HEK293 (cell line): ENCODE data around the gene ARHGAP45.
A peak's percentile ranks its signal among the peaks of the same experiment; 100 is the strongest.

Source experiments
- CTCF ChIA-PET: fragments of 350-600 bp; formaldehyde crosslinking; extraction: SDS; loops from one replicate; lab custom pipeline; 2021; ENCODE audit warnings: antibody characterized with exemption; lab: Yijun Ruan, JAX
- POLR2A ChIA-PET: fragments of 300-600 bp; formaldehyde crosslinking; extraction: SDS; loops from one replicate; lab custom pipeline; 2020; ENCODE audit warnings: antibody characterized with exemption, inconsistent platforms; lab: Yijun Ruan, JAX
- H3K27ac ChIP-seq: fragments of 200-500 bp; sonication (Bioruptor generic); 2 replicates; pipeline ENCODE4 v1.5.1; 2014; ENCODE audit warnings: low read depth, low read length, control low read depth, inconsistent platforms; ENCODE audit errors: extremely low read depth
- H3K36me3 ChIP-seq, 2 experiments: fragments of 200-500 bp in 1 of 2; sonication (Bioruptor generic) in 1 of 2; 1 replicate in 1 of 2; 2 replicates in 1 of 2; pipeline ENCODE4 v1.5.1; 2014 to 2017; ENCODE audit warnings: inconsistent platforms in 2 of 2, low read length in 2 of 2; ENCODE audit not compliant: control insufficient read depth in 2 of 2, insufficient read depth in 1 of 2
- H3K4me1 ChIP-seq: fragments of 200-500 bp; sonication (Bioruptor generic); 2 replicates; pipeline ENCODE4 v1.5.1; 2014; ENCODE audit warnings: mild to moderate bottlenecking, low read length, inconsistent platforms; ENCODE audit not compliant: control insufficient read depth, insufficient read depth
- H3K4me3 ChIP-seq: 2 replicates; pipeline ENCODE4 v1.5.1; 2011; ENCODE audit warnings: low read depth, mild to moderate bottlenecking, control low read depth, low read length, moderate library complexity
- H3K9me3 ChIP-seq: fragments of 200-500 bp; sonication (Bioruptor generic); 2 replicates; pipeline ENCODE4 v1.5.1; 2014; ENCODE audit warnings: low read depth, low read length, inconsistent platforms; ENCODE audit not compliant: control insufficient read depth, insufficient read depth
- GLI2 ChIP-seq: fragments of 450-650 bp; formaldehyde crosslinking; IDR thresholded peaks from 2 replicates; pipeline ENCODE4; 2017; ENCODE audit warnings: missing biosample characterization, missing genetic modification characterization, low read depth, borderline replicate concordance
- GLIS1 ChIP-seq: fragments of 450-650 bp; formaldehyde crosslinking; IDR thresholded peaks from 2 replicates; pipeline ENCODE4 v1.5.1; 2016; ENCODE audit warnings: missing biosample characterization, missing genetic modification characterization
- KLF9 ChIP-seq: fragments of 450-650 bp; formaldehyde crosslinking; IDR thresholded peaks from 2 replicates; pipeline ENCODE4 v1.5.1; 2016; ENCODE audit warnings: missing biosample characterization, missing genetic modification characterization, low read depth
- SCRT1 ChIP-seq: fragments of 450-650 bp; formaldehyde crosslinking; IDR thresholded peaks from 2 replicates; pipeline ENCODE4 v1.5.1; 2016; ENCODE audit warnings: missing biosample characterization, missing genetic modification characterization, borderline replicate concordance
- SCRT2 ChIP-seq: fragments of 450-650 bp; formaldehyde crosslinking; IDR thresholded peaks from 2 replicates; pipeline ENCODE4 v1.5.1; 2016; ENCODE audit warnings: missing biosample characterization, missing genetic modification characterization
- SETDB1 ChIP-seq: IDR thresholded peaks from one replicate; pipeline ENCODE4 v1.6.1; 2017; ENCODE audit warnings: mild to moderate bottlenecking, low read length, moderate library complexity, mixed read lengths; ENCODE audit not compliant: insufficient read length
- TRIM28 ChIP-seq: IDR thresholded peaks from 2 replicates; pipeline ENCODE4 v1.6.1; 2011; ENCODE audit warnings: low read length, control low read depth, borderline replicate concordance
- ZBTB17 ChIP-seq: fragments of 450-650 bp; formaldehyde crosslinking; IDR thresholded peaks from 2 replicates; pipeline ENCODE4 v1.5.1; 2016; ENCODE audit warnings: missing biosample characterization, missing genetic modification characterization
- ZEB2 ChIP-seq: fragments of 450-650 bp; formaldehyde crosslinking; IDR thresholded peaks from 2 replicates; pipeline ENCODE4 v1.5.1; 2016; ENCODE audit warnings: missing biosample characterization, missing genetic modification characterization
- ZFP37 ChIP-seq: fragments of 450-650 bp; formaldehyde crosslinking; IDR thresholded peaks from 2 replicates; pipeline ENCODE4 v1.5.1; 2016; ENCODE audit warnings: missing biosample characterization, missing genetic modification characterization
- ZIC2 ChIP-seq: fragments of 450-650 bp; formaldehyde crosslinking; IDR thresholded peaks from 2 replicates; pipeline ENCODE4 v1.5.1; 2016; ENCODE audit warnings: missing biosample characterization, missing genetic modification characterization
- ZNF223 ChIP-seq: fragments of 450-650 bp; formaldehyde crosslinking; IDR thresholded peaks from 2 replicates; pipeline ENCODE4 v1.5.1; 2016; ENCODE audit warnings: missing biosample characterization, missing genetic modification characterization
- ZNF274 ChIP-seq, 2 experiments: fragments of 200-500 bp in 1 of 2; fragments of 450-650 bp in 1 of 2; sonication (Bioruptor generic) in 1 of 2; formaldehyde crosslinking in 1 of 2; IDR thresholded peaks; 2 replicates each; pipeline versions ENCODE4 v1.5.1 to v1.6.1; 2014 to 2016; ENCODE audit warnings: borderline replicate concordance in 1 of 2, inconsistent platforms in 1 of 2, low read length in 1 of 2, missing biosample characterization in 1 of 2, missing genetic modification characterization in 1 of 2
- ZNF366 ChIP-seq: fragments of 450-650 bp; formaldehyde crosslinking; conservative IDR thresholded peaks from 2 replicates; pipeline ENCODE4 v1.5.1; 2016; ENCODE audit warnings: missing biosample characterization, missing genetic modification characterization
- ZNF391 ChIP-seq: fragments of 450-650 bp; formaldehyde crosslinking; IDR thresholded peaks from 2 replicates; pipeline ENCODE4 v1.5.1; 2016; ENCODE audit warnings: low read depth, missing biosample characterization, missing genetic modification characterization, borderline replicate concordance
- ZNF600 ChIP-seq: fragments of 450-650 bp; formaldehyde crosslinking; IDR thresholded peaks from 2 replicates; pipeline ENCODE4 v1.5.1; 2016; ENCODE audit warnings: missing biosample characterization, missing genetic modification characterization
- TF ChIP-seq, protein P1 (sequence below): fragments of 450-650 bp; IDR thresholded peaks from 2 replicates; pipeline ENCODE4 v1.5.1; 2018; ENCODE audit warnings: missing biosample characterization, missing genetic modification characterization
- TF ChIP-seq, protein P2 (sequence below): fragments of 450-650 bp; formaldehyde crosslinking; IDR thresholded peaks from 2 replicates; pipeline ENCODE4 v1.5.1; 2017; ENCODE audit warnings: missing biosample characterization, missing genetic modification characterization
- TF ChIP-seq, protein P3 (sequence below): fragments of 450-650 bp; formaldehyde crosslinking; optimal IDR thresholded peaks from 2 replicates; pipeline ENCODE3; 2016; ENCODE audit warnings: missing biosample characterization, mild to moderate bottlenecking, missing genetic modification characterization
- TF ChIP-seq, protein P4 (sequence below): fragments of 450-650 bp; formaldehyde crosslinking; IDR thresholded peaks from 2 replicates; pipeline ENCODE4 v1.5.1; 2016; ENCODE audit warnings: missing biosample characterization, missing genetic modification characterization
- TF ChIP-seq, protein P5 (sequence below): fragments of 450-650 bp; formaldehyde crosslinking; IDR thresholded peaks from 2 replicates; pipeline ENCODE4 v1.5.1; 2016; ENCODE audit warnings: missing biosample characterization, missing genetic modification characterization, low read depth

The ARHGAP45 gene

DNA sequence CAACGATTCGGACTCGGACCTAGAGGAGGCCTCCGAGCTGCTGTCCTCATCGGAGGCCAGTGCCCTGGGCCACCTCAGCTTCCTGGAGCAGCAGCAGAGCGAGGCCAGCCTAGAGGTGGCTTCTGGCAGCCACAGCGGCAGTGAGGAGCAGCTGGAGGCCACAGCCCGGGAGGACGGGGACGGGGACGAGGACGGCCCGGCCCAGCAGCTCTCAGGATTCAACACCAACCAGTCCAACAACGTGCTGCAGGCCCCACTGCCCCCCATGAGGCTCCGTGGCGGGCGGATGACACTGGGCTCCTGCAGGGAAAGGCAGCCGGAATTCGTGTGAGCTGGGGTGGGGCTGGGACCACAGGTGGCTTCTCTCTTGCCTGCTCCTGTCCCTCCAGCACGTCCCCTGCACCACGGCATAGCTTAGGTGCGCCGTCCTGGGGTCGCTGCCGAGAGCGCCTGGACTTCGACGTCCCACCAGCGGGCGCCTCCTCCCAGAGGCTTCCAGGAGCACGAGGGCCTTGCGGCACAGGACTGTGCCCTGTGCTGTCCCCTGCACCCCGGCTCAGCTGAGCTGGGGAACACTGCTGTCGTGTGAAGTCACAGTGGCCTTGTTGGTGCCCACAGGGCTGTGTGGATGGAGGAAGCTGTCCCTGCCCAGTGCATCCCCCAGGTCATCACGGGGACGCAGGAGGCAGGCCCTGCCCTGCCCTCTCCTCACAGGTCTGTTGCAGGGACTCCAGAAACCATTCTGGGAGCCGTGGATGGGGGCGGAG, 18.9 kb downstream of the ARHGAP45 start:
- ChIA-PET CTCF (interaction anchor here (1.6 kb wide), 1 partner anchor 27 kb away, joined by 3 read pairs; no protein-coding TSS in a partner anchor), POLR2A (interaction anchor here (0.8 to 2.9 kb wide), 9 partner anchors 9 to 183 kb away, joined by 3 to 18 read pairs (median 5); partner anchors contain the start of genes ABCA7, CIRBP, CNN2 and GPX4)
- TF ChIP-seq TRIM28 (no peak), ZBTB17 (tag by site-specific recombination) (no peak), GLIS1 (tag by site-specific recombination) (peak; percentile 40; the same call in 1 of the 2 replicates), ZNF391 (tag by site-specific recombination) (no peak), SCRT2 (tag by site-specific recombination) (peak; percentile 46), SETDB1 (no peak), KLF9 (tag by site-specific recombination) (no peak), GLI2 (tag by site-specific recombination) (no peak), ZNF366 (tag by site-specific recombination) (0 out of 2 replicates have a peak, but pooled peaks have one; percentile 12), ZIC2 (tag by site-specific recombination) (0 out of 2 replicates have a peak, but pooled peaks have one; percentile 40), ZNF274 (IDR thresholded peaks at IDR 0.05; ENCODE audit: low read length) (no peak), ZNF274 (tag by site-specific recombination; IDR thresholded peaks at IDR 0.05; ENCODE audit: borderline replicate concordance) (no peak), SCRT1 (0 out of 2 replicates have a peak, but pooled peaks have one; percentile 42), ZEB2 (tag by site-specific recombination) (no peak), ZNF223 (tag by site-specific recombination) (0 out of 2 replicates have a peak, but pooled peaks have one; percentile 41), ZFP37 (no peak), ZNF600 (tag by site-specific recombination) (peak; percentile 29; the same call in 1 of the 2 replicates)
- TF ChIP-seq, protein P1, sequence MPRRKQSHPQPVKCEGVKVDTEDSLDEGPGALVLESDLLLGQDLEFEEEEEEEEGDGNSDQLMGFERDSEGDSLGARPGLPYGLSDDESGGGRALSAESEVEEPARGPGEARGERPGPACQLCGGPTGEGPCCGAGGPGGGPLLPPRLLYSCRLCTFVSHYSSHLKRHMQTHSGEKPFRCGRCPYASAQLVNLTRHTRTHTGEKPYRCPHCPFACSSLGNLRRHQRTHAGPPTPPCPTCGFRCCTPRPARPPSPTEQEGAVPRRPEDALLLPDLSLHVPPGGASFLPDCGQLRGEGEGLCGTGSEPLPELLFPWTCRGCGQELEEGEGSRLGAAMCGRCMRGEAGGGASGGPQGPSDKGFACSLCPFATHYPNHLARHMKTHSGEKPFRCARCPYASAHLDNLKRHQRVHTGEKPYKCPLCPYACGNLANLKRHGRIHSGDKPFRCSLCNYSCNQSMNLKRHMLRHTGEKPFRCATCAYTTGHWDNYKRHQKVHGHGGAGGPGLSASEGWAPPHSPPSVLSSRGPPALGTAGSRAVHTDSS (tag by site-specific recombination) = no peak
- TF ChIP-seq, protein P2, sequence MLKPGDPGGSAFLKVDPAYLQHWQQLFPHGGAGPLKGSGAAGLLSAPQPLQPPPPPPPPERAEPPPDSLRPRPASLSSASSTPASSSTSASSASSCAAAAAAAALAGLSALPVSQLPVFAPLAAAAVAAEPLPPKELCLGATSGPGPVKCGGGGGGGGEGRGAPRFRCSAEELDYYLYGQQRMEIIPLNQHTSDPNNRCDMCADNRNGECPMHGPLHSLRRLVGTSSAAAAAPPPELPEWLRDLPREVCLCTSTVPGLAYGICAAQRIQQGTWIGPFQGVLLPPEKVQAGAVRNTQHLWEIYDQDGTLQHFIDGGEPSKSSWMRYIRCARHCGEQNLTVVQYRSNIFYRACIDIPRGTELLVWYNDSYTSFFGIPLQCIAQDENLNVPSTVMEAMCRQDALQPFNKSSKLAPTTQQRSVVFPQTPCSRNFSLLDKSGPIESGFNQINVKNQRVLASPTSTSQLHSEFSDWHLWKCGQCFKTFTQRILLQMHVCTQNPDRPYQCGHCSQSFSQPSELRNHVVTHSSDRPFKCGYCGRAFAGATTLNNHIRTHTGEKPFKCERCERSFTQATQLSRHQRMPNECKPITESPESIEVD (tag by site-specific recombination) = no peak
- TF ChIP-seq, protein P3, sequence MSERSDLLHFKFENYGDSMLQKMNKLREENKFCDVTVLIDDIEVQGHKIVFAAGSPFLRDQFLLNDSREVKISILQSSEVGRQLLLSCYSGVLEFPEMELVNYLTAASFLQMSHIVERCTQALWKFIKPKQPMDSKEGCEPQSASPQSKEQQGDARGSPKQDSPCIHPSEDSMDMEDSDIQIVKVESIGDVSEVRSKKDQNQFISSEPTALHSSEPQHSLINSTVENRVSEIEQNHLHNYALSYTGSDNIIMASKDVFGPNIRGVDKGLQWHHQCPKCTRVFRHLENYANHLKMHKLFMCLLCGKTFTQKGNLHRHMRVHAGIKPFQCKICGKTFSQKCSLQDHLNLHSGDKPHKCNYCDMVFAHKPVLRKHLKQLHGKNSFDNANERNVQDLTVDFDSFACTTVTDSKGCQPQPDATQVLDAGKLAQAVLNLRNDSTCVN (tag by site-specific recombination) = peak; percentile 4
- TF ChIP-seq, protein P4, sequence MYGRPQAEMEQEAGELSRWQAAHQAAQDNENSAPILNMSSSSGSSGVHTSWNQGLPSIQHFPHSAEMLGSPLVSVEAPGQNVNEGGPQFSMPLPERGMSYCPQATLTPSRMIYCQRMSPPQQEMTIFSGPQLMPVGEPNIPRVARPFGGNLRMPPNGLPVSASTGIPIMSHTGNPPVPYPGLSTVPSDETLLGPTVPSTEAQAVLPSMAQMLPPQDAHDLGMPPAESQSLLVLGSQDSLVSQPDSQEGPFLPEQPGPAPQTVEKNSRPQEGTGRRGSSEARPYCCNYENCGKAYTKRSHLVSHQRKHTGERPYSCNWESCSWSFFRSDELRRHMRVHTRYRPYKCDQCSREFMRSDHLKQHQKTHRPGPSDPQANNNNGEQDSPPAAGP (tag by site-specific recombination) = 0 out of 2 replicates have a peak, but pooled peaks have one; percentile 6
- TF ChIP-seq, protein P5, sequence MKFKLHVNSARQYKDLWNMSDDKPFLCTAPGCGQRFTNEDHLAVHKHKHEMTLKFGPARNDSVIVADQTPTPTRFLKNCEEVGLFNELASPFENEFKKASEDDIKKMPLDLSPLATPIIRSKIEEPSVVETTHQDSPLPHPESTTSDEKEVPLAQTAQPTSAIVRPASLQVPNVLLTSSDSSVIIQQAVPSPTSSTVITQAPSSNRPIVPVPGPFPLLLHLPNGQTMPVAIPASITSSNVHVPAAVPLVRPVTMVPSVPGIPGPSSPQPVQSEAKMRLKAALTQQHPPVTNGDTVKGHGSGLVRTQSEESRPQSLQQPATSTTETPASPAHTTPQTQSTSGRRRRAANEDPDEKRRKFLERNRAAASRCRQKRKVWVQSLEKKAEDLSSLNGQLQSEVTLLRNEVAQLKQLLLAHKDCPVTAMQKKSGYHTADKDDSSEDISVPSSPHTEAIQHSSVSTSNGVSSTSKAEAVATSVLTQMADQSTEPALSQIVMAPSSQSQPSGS (tag by site-specific recombination) = no peak
- Histone ChIP-seq H3K4me3 (no peak overlapping the region), H3K4me1 (no peaks in the 10 kb centered on the region), H3K36me3 (peaks cover 0 to 36% of the 10 kb centered on the region in 2 experiments; a peak in 1 of 3 replicates), H3K27ac (no peak overlapping the region), H3K9me3 (no peaks in the 10 kb centered on the region)
